Measurements from ENCODE around the gene UTP4. TPM values are rescaled to one million over a fixed set of nuclear protein-coding genes. Genes with fewer than 3 reads are reported as not detected.

Gene UTP4
- polyA plus RNA-seq, 1 donor from 2014 or later = 18.5 TPM

- Histone ChIP-seq H3F3A (ENCODE audit: insufficient read depth, low read length, poor library complexity, severe bottlenecking) (peaks cover 7% of the 10 kb centered on the region), H3K9me2 (ENCODE audit: insufficient read depth, low read length) (no peaks in the 10 kb centered on the region), H3K79me2 (replicated peaks; ENCODE audit: insufficient read depth, low read length) (peaks cover 25% of the 10 kb centered on the region), H4K20me1 (ENCODE audit: insufficient read depth) (no peaks in the 10 kb centered on the region), H3K9me3 (ENCODE audit: low read length) (no peaks in the 10 kb centered on the region), H3K4me3 (ENCODE audit: low read length) (peak overlapping the region; percentile 84), H3K36me3 (ENCODE audit: insufficient read depth, low read length) (no peaks in the 10 kb centered on the region), H3K9ac (ENCODE audit: low read length) (peak overlapping the region; percentile 70), H3K4me2 (ENCODE audit: low read length) (peak overlapping the region; percentile 83), H3K27ac (ENCODE audit: low read length) (peak overlapping the region; percentile 12), H2AFZ (ENCODE audit: low read depth, low read length) (no peak overlapping the region), H3K27me3 (ENCODE audit: insufficient read depth, low read depth, low read length) (no peaks in the 10 kb centered on the region)
- no peak for TF ChIP-seq CTCF (IDR thresholded peaks at IDR 0.05; ENCODE audit: poor library complexity, severe bottlenecking)
- TF ChIP-seq MXI1 (conservative IDR thresholded peaks at IDR 0.05; ENCODE audit: poor library complexity, severe bottlenecking) = peak; percentile 76
Measured at GRCh38 chr16:69188236-69188549, 55.7 kb downstream of the UTP4 start.

- H2AFZ ChIP-seq (ENCODE audit: low read depth, low read length) = no peak overlapping the region
- H3K27me3 ChIP-seq (ENCODE audit: insufficient read depth, low read depth, low read length) = no peaks in the 10 kb centered on the region
- peak overlapping the region; percentile 70 for H3K9ac ChIP-seq (ENCODE audit: low read length)
- TF ChIP-seq RAD21 (conservative IDR thresholded peaks at IDR 0.05) (no peak), POLR2AphosphoS5 (IDR thresholded peaks at IDR 0.05) (no peak), EP300 (conservative IDR thresholded peaks at IDR 0.05; ENCODE audit: poor library complexity, severe bottlenecking) (no peak), REST (IDR thresholded peaks at IDR 0.05; ENCODE audit: borderline replicate concordance) (no peak), CTCF (IDR thresholded peaks at IDR 0.05; ENCODE audit: poor library complexity, severe bottlenecking) (no peak), MXI1 (conservative IDR thresholded peaks at IDR 0.05; ENCODE audit: poor library complexity, severe bottlenecking) (no peak), SMC3 (conservative IDR thresholded peaks at IDR 0.05; ENCODE audit: poor library complexity) (no peak), TAF1 (IDR thresholded peaks at IDR 0.05; ENCODE audit: low read depth) (no peak), EZH2 (IDR thresholded peaks at IDR 0.05; ENCODE audit: borderline replicate concordance, insufficient read depth, low read length, poor library complexity, severe bottlenecking) (no peak)
- no peaks in the 10 kb centered on the region for H4K20me1 ChIP-seq (ENCODE audit: insufficient read depth)
- no peak overlapping the region for H3K27ac ChIP-seq (ENCODE audit: low read length)
- peak overlapping the region; percentile 84 for H3K4me3 ChIP-seq (ENCODE audit: low read length)
- H3K9me2 ChIP-seq (ENCODE audit: insufficient read depth, low read length) = no peaks in the 10 kb centered on the region
- peaks cover 28% of the 10 kb centered on the region for H3K79me2 ChIP-seq (replicated peaks; ENCODE audit: insufficient read depth, low read length)
- peak overlapping the region; percentile 83 for H3K4me2 ChIP-seq (ENCODE audit: low read length)
- H3F3A ChIP-seq (ENCODE audit: insufficient read depth, low read length, poor library complexity, severe bottlenecking) = peaks cover 7% of the 10 kb centered on the region
- no peaks in the 10 kb centered on the region for H3K36me3 ChIP-seq (ENCODE audit: insufficient read depth, low read length)
- no peaks in the 10 kb centered on the region for H3K9me3 ChIP-seq (ENCODE audit: low read length)
Measured at GRCh38 chr16:69188716-69189115, 56.3 kb downstream of the UTP4 start.
